Uterus (tissue), 2 donors: ENCODE data around the gene ACOX2.

Experiments
- POLR2A ChIP-seq, 2 donors: fragments of 450-650 bp; IDR thresholded peaks; one replicate each; pipeline ENCODE4 v1.6.1; 2016; ENCODE audit warnings: antibody characterized with exemption in 2 of 2, mild to moderate bottlenecking in 1 of 2, moderate library complexity in 1 of 2
- TF ChIP-seq, protein P1 (sequence below), 4 experiments: fragments of 200-600 bp in 2 of 4; fragments of 450-650 bp in 2 of 4; sonication (generic) in 2 of 4; IDR thresholded peaks; one replicate each; pipeline ENCODE4 v1.5.1; 2016 to 2019; ENCODE audit warnings: antibody characterized with exemption in 4 of 4, mild to moderate bottlenecking in 2 of 4, moderate library complexity in 1 of 4

DNA sequence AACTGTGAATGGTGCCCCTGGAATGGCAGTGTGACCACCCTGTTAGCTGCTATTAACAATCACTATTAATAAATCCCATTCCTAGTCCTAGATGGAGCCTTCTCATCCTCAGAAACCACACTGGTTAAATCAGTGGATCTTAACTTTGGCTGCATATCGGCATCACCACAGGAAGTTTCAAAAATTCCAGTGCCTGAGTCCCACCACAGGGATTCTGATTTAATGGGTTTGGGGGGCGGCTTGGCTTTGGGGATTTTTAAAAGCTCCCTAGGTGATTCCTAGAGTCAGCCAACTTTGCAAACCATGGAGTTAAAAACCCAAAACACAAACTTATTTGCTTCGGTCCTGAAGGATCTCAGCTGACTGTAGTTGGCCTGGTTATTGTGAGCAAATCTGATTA, 37.1 kb upstream of the ACOX2 start:
- TF ChIP-seq, protein P1, sequence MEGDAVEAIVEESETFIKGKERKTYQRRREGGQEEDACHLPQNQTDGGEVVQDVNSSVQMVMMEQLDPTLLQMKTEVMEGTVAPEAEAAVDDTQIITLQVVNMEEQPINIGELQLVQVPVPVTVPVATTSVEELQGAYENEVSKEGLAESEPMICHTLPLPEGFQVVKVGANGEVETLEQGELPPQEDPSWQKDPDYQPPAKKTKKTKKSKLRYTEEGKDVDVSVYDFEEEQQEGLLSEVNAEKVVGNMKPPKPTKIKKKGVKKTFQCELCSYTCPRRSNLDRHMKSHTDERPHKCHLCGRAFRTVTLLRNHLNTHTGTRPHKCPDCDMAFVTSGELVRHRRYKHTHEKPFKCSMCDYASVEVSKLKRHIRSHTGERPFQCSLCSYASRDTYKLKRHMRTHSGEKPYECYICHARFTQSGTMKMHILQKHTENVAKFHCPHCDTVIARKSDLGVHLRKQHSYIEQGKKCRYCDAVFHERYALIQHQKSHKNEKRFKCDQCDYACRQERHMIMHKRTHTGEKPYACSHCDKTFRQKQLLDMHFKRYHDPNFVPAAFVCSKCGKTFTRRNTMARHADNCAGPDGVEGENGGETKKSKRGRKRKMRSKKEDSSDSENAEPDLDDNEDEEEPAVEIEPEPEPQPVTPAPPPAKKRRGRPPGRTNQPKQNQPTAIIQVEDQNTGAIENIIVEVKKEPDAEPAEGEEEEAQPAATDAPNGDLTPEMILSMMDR (IDR thresholded peaks at IDR 0.05): no peak
- no peak for TF ChIP-seq POLR2A (IDR thresholded peaks at IDR 0.05)
